SU-DHL-6 (cell line): ENCODE measurements around the gene SFRP5.

Source experiments
- EZH2phosphoT487 ChIP-seq: fragments of 200-600 bp; sonication (generic), shearing (Covaris generic); conservative IDR thresholded peaks from 2 replicates; pipeline ENCODE4 v1.6.1; 2018; ENCODE audit warnings: mild to moderate bottlenecking, antibody characterized with exemption, low read length, moderate library complexity, mixed read lengths
- TF ChIP-seq, protein P1 (sequence below): fragments of 200-600 bp; sonication (generic); IDR thresholded peaks from one replicate; pipeline ENCODE4 v1.5.1; 2017; ENCODE audit warnings: antibody characterized with exemption, mild to moderate bottlenecking, low read length, moderate library complexity; ENCODE audit not compliant: insufficient read depth, poor library complexity, severe bottlenecking

- TF ChIP-seq, protein P1, sequence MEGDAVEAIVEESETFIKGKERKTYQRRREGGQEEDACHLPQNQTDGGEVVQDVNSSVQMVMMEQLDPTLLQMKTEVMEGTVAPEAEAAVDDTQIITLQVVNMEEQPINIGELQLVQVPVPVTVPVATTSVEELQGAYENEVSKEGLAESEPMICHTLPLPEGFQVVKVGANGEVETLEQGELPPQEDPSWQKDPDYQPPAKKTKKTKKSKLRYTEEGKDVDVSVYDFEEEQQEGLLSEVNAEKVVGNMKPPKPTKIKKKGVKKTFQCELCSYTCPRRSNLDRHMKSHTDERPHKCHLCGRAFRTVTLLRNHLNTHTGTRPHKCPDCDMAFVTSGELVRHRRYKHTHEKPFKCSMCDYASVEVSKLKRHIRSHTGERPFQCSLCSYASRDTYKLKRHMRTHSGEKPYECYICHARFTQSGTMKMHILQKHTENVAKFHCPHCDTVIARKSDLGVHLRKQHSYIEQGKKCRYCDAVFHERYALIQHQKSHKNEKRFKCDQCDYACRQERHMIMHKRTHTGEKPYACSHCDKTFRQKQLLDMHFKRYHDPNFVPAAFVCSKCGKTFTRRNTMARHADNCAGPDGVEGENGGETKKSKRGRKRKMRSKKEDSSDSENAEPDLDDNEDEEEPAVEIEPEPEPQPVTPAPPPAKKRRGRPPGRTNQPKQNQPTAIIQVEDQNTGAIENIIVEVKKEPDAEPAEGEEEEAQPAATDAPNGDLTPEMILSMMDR, result no peak
- no peak for TF ChIP-seq EZH2phosphoT487
Observed at GRCh38 chr10:97814996-97815395, 43.2 kb upstream of the SFRP5 start.
